Subcutaneous adipose tissue (tissue), 4 donors: ENCODE results near the gene NHS. TPM values are rescaled to one million over a fixed set of nuclear protein-coding genes. Genes with fewer than 3 reads are reported as not detected.

Experiments
- total RNA-seq, 4 donors: library from RNA; depleted of rRNA; stranded (reverse); fragments of >200 nt; gene quantifications; one replicate each; pipeline ENCODE4 v1.1.0, GENCODE V29; 2016
- TF ChIP-seq, protein P1 (sequence below): fragments of 450-650 bp; IDR thresholded peaks from one replicate; pipeline ENCODE4 v1.5.1; 2016; ENCODE audit warnings: low read depth, mild to moderate bottlenecking, control low read depth, antibody characterized with exemption, moderate library complexity

The NHS gene
- total RNA-seq, 4 donors from 2014 or later = 5.8 to 17.4 (median 9.5) TPM

GRCh38 chrX:17735406-17735805 lies 360.4 kb downstream of the NHS start:
- TF ChIP-seq, protein P1, sequence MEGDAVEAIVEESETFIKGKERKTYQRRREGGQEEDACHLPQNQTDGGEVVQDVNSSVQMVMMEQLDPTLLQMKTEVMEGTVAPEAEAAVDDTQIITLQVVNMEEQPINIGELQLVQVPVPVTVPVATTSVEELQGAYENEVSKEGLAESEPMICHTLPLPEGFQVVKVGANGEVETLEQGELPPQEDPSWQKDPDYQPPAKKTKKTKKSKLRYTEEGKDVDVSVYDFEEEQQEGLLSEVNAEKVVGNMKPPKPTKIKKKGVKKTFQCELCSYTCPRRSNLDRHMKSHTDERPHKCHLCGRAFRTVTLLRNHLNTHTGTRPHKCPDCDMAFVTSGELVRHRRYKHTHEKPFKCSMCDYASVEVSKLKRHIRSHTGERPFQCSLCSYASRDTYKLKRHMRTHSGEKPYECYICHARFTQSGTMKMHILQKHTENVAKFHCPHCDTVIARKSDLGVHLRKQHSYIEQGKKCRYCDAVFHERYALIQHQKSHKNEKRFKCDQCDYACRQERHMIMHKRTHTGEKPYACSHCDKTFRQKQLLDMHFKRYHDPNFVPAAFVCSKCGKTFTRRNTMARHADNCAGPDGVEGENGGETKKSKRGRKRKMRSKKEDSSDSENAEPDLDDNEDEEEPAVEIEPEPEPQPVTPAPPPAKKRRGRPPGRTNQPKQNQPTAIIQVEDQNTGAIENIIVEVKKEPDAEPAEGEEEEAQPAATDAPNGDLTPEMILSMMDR = no peak

DNA sequence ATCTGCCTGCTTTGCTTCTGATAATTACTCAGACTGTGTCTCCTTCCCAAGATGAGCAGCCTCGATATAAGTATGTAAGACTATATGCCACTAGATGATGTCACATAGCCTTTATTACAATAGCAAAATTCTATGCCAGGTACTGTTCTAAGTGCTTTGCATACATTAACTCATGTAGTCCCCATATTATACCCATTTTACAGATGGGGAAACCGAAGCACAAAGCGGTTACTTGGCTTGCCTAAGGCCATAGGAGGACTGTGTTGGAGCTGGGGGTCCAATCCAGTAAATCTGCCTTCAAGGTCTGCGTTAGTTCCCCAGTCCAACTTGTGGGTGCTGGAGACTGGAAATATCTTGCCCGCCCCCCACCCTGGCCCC lies 361.5 kb downstream of the NHS start:
- TF ChIP-seq, protein P1 = no peak

DNA sequence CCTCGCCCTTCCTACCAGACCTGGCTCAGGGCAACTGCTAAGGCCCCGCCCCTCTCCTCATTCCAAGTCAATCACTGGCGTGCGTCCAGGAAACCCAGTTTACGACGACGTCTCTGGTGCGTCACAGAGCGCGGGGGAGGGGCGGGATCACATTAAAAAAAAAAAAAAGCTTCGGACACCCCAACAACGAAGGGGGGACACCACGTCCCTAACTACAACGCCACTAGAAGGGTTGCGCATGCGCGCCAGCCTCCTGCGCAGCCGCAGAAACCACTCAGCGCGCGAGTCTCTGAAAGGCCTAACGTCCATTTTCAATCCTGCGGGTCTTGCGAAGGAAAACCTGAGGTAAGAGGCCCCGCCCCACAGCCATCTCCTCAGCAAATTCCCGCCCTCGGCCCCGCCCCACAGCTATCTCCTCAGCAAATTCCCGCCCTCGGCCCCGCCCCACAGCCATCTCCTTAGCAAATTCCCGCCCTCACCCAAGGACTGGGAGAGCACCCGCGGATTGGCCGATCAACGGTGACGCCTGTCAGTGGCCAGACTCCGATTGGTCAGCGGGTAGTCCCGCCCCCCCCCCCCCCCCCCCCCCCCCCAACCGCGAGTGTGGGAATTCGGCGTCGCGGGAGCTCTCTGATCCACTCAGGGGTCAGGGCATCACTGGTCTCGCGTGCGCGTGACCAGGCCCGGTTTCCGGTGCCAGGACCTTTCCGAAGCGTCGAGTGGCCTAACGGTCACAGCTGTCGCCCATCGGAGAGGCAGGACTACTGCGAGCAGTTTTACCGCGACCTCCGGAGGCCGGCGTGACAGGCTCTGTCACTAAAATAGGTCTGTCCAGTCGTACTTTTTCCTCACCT lies 362.1 kb downstream of the NHS start, which contains the start of gene SCML1:
Gene SCML1, plus strand, starts transcription at position 638 of the 854 bp plus-strand sequence. CDS start 6,694 bp downstream, outside the sequence.
- TF ChIP-seq, protein P1 = no peak

- TF ChIP-seq, protein P1 = no peak
These were observed 362.6 kb downstream of the NHS start for GRCh38 chrX:17737710-17737985.

DNA sequence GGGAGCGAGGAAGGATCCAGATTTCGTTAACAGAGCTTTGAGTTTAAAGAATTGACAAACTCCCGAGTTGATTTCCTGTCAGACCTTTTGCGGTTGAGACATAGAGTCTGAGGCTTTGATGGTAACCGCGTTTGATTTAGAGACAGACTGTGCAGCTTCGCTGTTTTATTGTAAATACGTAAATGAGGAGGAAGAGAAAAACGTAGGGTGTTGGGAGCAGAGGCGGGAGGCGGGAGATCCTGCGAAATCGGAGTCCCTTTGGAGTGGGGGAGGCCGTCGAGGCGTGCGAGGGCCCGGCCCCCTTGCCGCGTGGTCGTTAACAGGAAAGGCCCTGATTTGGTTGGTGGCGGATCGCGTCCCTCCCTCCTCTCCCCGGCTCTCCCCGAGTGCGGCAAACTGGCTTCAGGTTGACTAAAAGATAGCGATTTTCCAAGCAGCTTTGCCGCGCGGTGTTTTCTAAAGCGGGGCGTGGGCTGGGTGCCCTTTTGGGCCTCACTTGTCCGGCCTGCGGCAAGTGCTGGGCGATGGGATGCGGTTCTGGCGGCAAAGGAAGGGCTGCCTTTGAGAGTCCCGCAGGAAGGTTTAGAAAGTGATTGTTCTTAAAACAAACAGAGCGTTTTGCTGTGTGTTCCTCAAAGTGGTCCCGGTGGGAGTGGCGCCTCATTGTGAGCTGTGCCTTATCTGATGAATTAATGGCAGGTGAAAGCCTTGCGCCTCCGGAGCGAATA lies 363.1 kb downstream of the NHS start:
- TF ChIP-seq, protein P1 = no peak

- TF ChIP-seq, protein P1 = no peak
These were observed 363.9 kb downstream of the NHS start for GRCh38 chrX:17738737-17739535.
